Fibroblast of pulmonary artery (primary cell): ENCODE data around the gene VEGFA.

Source experiments
- DNase-seq: peaks from one replicate; pipeline ENCODE4 v3.0.0-alpha.2; 2010; ENCODE audit warnings: low read depth
- H3K4me3 ChIP-seq: replicated peaks from 2 replicates; pipeline ENCODE4 v1.5.1; 2011; ENCODE audit warnings: low read depth, mild to moderate bottlenecking, control low read depth, low read length, moderate library complexity
- TF ChIP-seq, protein P1 (sequence below): IDR thresholded peaks from 2 replicates; pipeline ENCODE4 v1.5.1; 2011; ENCODE audit warnings: mild to moderate bottlenecking, control low read depth, low read length, inconsistent platforms; ENCODE audit errors: missing control alignments

The VEGFA gene

DNA sequence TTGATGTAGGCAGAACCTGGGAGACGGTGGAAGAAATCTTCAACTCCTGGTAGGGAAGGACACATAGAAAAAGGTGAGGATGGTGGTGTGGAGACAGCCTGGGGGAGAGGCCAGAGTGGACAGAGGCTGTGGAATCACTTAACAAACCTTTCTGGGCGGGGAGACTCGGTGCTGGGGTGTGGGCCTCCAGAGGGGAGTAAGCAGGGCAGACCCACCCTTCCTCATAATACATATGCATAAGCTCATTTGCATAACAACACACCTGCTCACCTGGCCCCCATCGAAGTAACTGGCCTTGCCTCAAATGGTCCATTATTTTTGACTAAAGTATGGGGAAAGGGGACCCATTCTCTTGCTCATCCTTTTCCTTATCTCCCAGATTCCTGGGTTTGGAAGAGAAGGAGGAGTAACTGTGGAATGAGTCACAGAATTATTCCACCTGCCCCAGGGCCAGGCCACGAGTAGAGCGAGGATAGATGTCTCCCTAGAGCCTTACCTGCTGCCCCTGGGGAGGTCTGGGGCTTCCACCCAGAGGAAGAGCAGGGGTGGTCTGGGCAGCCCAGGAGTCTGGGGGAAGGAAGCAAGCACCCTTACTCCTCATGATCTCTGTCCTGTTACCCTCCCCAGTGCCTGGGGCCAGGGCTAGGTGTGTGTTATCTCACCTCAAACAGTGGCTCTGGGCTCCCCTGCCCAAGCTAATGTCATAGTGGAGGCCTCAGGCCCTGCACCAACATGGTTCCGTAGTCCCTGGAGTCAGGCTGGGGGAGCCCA lies 10.7 kb upstream of the VEGFA start:
- TF ChIP-seq, protein P1, sequence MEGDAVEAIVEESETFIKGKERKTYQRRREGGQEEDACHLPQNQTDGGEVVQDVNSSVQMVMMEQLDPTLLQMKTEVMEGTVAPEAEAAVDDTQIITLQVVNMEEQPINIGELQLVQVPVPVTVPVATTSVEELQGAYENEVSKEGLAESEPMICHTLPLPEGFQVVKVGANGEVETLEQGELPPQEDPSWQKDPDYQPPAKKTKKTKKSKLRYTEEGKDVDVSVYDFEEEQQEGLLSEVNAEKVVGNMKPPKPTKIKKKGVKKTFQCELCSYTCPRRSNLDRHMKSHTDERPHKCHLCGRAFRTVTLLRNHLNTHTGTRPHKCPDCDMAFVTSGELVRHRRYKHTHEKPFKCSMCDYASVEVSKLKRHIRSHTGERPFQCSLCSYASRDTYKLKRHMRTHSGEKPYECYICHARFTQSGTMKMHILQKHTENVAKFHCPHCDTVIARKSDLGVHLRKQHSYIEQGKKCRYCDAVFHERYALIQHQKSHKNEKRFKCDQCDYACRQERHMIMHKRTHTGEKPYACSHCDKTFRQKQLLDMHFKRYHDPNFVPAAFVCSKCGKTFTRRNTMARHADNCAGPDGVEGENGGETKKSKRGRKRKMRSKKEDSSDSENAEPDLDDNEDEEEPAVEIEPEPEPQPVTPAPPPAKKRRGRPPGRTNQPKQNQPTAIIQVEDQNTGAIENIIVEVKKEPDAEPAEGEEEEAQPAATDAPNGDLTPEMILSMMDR = no peak
- no peak for DNase-seq
- no peak overlapping the region for H3K4me3 ChIP-seq

DNA sequence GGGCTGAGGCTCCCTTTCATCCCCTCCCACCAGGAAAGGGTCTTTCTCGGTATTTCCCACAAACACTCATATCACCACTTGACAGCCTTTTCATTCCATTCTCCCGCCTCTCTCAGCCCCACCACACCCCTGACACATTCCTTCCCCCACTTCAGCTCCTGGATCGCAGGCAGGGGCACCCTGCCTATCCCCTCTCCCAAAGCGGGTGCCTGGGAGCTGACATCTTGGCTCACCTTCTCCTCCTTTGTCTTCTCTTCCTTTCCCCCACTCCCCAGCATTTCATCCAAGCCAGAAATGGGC lies 10.2 kb upstream of the VEGFA start:
- H3K4me3 ChIP-seq = no peak overlapping the region
- TF ChIP-seq, protein P1 = no peak
- DNase-seq = no peak

DNA sequence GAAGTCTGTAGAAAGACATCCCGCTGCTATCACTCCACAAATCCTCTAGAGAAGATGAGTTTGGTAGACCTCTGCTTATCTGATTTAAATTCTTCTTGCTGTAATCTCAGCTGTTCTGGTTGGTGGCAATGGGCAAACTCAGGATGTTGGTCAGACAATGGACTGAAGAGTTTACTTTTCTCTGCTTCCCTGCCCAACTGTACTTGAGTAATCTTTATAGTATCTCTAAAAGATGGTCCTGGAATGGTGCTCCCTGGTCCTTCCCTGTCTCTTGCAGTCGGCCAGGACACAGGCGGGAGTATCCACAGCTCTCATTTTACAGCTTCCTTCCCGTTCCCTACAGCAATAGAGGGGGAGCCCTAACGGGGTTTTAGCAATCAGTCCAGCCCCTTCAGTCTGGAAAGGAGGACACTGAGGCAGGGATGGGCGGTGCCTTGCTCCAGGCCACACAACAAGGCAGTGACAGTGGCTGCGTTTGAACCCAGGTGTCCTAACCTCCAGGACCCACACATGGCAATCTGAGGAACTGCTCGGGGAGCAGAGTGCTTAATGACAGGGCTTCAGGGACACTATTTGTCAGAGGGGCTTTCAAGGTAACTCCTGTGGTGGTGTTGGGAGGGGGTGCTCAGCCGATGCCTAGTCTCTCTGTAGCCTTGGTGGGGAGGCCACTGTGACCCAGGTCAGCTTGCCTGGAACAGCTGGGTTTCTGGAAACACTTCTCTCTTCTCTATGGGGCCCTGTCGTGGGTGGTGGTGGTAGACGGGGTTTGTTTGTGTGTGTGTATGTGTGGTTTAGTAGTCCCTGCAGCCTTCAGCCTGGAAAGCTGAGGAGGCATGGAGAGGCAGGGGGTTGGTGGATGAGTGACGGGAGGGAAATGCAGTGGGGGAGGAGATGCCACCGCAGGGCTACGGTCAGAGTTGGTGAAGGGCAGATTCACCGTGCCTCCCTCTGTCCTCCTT lies 9.5 kb upstream of the VEGFA start:
- DNase-seq = no peak
- H3K4me3 ChIP-seq = no peak overlapping the region
- TF ChIP-seq, protein P1 = no peak

DNA sequence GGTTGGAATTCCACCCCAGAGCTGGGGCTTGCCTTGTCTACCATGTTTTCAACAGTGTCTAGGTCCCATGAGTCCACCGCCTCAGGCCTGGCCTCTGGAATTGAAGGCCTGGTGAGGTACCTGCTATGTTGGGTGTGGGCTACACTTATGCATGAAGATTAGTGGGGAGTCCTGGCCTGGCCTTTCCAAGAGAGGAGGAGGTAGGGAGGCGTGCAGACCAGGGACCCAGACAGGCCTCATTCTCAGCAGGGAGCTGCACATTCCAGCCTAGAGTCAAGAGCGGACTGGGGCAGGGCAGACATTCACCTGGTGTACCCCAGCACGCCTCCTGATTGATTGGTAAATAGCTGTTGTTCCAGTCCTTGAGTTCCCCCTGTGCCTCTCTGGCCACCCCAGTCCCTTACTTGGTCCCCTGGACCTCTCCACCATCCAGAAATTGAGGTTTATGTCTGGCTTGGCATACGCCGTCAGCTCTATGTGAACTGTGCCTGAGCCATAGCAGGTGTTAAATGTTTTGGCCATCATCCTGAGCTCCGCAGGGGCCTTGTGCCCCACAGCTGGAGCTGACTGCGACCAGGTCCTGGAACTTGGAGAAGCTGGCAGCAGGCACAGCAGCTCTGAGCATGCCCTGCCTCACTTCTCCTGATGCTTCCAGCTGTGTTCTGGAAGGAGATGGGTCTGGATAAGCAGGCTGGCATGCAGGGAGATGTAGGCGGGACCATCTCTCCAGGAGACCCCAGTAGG lies 8.2 kb upstream of the VEGFA start:
- DNase-seq = no peak
- H3K4me3 ChIP-seq = no peak overlapping the region
- TF ChIP-seq, protein P1 = no peak

DNA sequence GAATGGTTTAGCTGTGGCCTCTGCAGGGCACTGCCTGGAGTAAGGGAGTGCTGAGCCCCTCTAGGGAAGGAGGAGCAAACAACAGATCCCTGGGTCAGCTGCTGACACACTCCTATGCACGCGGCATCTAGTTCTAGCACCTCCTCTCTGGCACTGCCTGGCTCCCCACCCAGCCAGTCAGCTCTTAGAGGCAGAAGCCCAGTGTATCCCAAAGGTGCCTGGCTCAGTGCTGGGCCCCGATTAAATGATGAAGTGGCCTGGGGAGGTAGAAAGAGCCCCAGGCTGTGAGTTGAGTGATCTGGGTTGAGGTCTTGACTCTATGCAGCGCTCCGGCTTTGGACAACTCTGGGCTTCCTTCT lies 7.6 kb upstream of the VEGFA start:
- DNase-seq = no peak
- TF ChIP-seq, protein P1 = no peak
- H3K4me3 ChIP-seq = no peak overlapping the region

DNA sequence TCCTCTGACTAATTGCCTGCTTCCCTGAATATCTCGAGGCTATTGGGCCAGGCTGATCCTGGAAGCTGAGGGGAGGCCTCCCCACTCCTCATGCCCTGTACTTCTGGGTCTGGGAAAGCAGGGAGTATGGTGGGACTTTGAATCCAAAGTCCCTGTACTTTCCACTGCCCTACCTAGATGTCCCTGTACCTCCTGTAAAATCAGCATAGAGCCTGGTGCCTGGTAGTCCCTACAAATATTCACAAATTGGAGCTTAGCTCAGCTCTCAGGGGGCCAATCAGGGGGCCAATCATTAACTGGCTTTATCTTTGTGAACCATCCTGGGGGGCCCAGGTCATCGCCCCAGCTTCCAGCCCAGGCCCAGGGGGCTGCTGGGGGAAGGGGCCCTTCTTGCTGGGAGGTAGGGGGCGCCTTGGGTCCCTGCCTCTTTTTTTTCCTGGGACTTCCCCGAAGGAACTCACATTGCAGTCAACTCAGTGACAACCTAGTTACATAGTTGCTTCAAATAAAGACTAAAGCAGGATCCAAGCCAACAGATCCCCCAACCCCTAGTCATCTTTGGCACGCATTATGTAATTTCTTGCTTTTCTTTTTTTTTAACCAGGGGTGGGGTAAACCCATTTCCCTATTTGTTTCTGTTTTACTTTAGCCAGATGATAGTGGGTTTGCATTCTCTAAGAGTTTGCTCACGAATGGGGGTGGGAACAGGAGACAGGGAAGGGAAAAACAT lies 6.9 kb upstream of the VEGFA start:
- H3K4me3 ChIP-seq = no peak overlapping the region
- DNase-seq = peak; percentile 34
- TF ChIP-seq, protein P1 = no peak
